ENCODE data around the gene CEP128. TPM values are rescaled to one million over a fixed set of nuclear protein-coding genes. Genes with fewer than 3 reads are reported as not detected.

CEP128 gene
- polyA plus RNA-seq, 1 of the 3 experiments (the other 2 are of a cell fraction): 1.2 TPM

- TF ChIP-seq USF2 (IDR thresholded peaks at IDR 0.05; ENCODE audit: borderline replicate concordance, low read depth, low read length) (no peak), PBX3 (IDR thresholded peaks at IDR 0.05) (no peak), JUND (IDR thresholded peaks at IDR 0.05) (no peak)
Observed at GRCh38 chr14:80955416-80955941, 13.9 kb upstream of the CEP128 start, which contains the start of gene TSHR (continued).

GRCh38 chr14:80954687-80955299 is 13.3 kb upstream of the CEP128 start:
- Histone ChIP-seq H3K9ac (no peak overlapping the region), H3K27me3 (ENCODE audit: insufficient read depth) (peaks cover 25% of the 10 kb centered on the region), H3K4me1 (ENCODE audit: control insufficient read depth in 1 of 2, insufficient read depth in 2 of 2, low read depth in 1 of 2, low read length in 1 of 2) (peaks cover 0 to 2% of the 10 kb centered on the region in 2 experiments; a peak in 1 of 4 replicates), H3K79me2 (ENCODE audit: insufficient read depth) (no peaks in the 10 kb centered on the region), H3K4me2 (peak overlapping the region; percentile 90; the same call in 1 of the 2 replicates), H2AFZ (ENCODE audit: low read depth) (peak overlapping the region; percentile 89), H3K36me3 (replicated peaks in 1 of 2; ENCODE audit: control insufficient read depth in 1 of 2, insufficient read depth in 2 of 2, low read length in 1 of 2) (no peaks in the 10 kb centered on the region), H3K9me2 (no peaks in the 10 kb centered on the region), H3F3A (replicated peaks; ENCODE audit: insufficient read depth) (no peaks in the 10 kb centered on the region), H3K4me3 (ENCODE audit: low read depth in 2 of 2, low read length in 1 of 2) (peak overlapping the region; percentile 54 to 70), H3K27ac (ENCODE audit: low read depth in 2 of 2, low read length in 1 of 2) (no peak overlapping the region), H3K9me3 (no peaks in the 10 kb centered on the region), H4K20me1 (ENCODE audit: insufficient read depth) (no peaks in the 10 kb centered on the region)
- CTCF ChIA-PET: interaction anchor here (0.5 to 3.0 kb wide), 15 partner anchors 8 to 317 kb away, joined by 3 to 42 read pairs (median 6); partner anchors contain the start of gene CEP128
- WGBS (ENCODE audit: low lambda C conversion rate): 1% methylated on average over 28 of the region's 29 CpGs
- DNase-seq: peak; percentile 81
- POLR2A ChIA-PET: no interaction called here
- TF ChIP-seq REST (IDR thresholded peaks at IDR 0.05; ENCODE audit: low read depth, low read length): no peak
- TF ChIP-seq SIN3A (IDR thresholded peaks at IDR 0.05; ENCODE audit: borderline replicate concordance, low read depth, low read length): no peak
- TF ChIP-seq GATA2 (CRISPR knock-in tag; IDR thresholded peaks at IDR 0.05): no peak
- peak in 1 of 2 experiments; percentile 34; a peak in 1 of 4 replicates for TF ChIP-seq EP300 (IDR thresholded peaks at IDR 0.05; ENCODE audit: borderline replicate concordance in 1 of 2, low read depth in 1 of 2, low read length in 1 of 2)
- peak; percentile 29 for TF ChIP-seq CHD2 (IDR thresholded peaks at IDR 0.05; ENCODE audit: low read length, partially characterized antibody)
- TF ChIP-seq, protein P1, sequence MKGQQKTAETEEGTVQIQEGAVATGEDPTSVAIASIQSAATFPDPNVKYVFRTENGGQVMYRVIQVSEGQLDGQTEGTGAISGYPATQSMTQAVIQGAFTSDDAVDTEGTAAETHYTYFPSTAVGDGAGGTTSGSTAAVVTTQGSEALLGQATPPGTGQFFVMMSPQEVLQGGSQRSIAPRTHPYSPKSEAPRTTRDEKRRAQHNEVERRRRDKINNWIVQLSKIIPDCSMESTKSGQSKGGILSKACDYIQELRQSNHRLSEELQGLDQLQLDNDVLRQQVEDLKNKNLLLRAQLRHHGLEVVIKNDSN (IDR thresholded peaks at IDR 0.05; ENCODE audit: borderline replicate concordance, low read depth): no peak
- no peak for TF ChIP-seq NFIC (IDR thresholded peaks at IDR 0.05; ENCODE audit: borderline replicate concordance)
- peak; percentile 77 for TF ChIP-seq SMC3 (IDR thresholded peaks at IDR 0.05; ENCODE audit: low read depth, low read length)
- TF ChIP-seq RXRA (IDR thresholded peaks at IDR 0.05; ENCODE audit: borderline replicate concordance, low read depth): no peak
- no peak for TF ChIP-seq POLR2AphosphoS5 (IDR thresholded peaks at IDR 0.05; ENCODE audit: low read depth, low read length)
- no peak for TF ChIP-seq USF2 (IDR thresholded peaks at IDR 0.05; ENCODE audit: borderline replicate concordance, low read depth, low read length)
- TF ChIP-seq JUND (IDR thresholded peaks at IDR 0.05): no peak
- TF ChIP-seq, protein P2, sequence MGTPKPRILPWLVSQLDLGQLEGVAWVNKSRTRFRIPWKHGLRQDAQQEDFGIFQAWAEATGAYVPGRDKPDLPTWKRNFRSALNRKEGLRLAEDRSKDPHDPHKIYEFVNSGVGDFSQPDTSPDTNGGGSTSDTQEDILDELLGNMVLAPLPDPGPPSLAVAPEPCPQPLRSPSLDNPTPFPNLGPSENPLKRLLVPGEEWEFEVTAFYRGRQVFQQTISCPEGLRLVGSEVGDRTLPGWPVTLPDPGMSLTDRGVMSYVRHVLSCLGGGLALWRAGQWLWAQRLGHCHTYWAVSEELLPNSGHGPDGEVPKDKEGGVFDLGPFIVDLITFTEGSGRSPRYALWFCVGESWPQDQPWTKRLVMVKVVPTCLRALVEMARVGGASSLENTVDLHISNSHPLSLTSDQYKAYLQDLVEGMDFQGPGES (IDR thresholded peaks at IDR 0.05; ENCODE audit: low read depth, low read length): no peak
- peak; percentile 45; the same call in 1 of the 2 replicates for TF ChIP-seq MXI1 (IDR thresholded peaks at IDR 0.05; ENCODE audit: low read depth, low read length)
- TF ChIP-seq RAD21 (IDR thresholded peaks at IDR 0.05; ENCODE audit: low read length): peak; percentile 85
- peak; percentile 82 for TF ChIP-seq MAX (IDR thresholded peaks at IDR 0.05; ENCODE audit: low read depth)
- no peak for TF ChIP-seq YY1 (IDR thresholded peaks at IDR 0.05; ENCODE audit: low read depth)
- TF ChIP-seq RFX5 (IDR thresholded peaks at IDR 0.05; ENCODE audit: low read length): no peak

Data from SK-N-SH (cell line).